Panc1 (cell line): ENCODE measurements around the gene BRD4.

Experiments used
- POLR2AphosphoS5 ChIP-seq: IDR thresholded peaks from 2 replicates; pipeline ENCODE4 v1.6.1; 2012; ENCODE audit warnings: mild to moderate bottlenecking, low read depth, low read length, moderate library complexity
- TF ChIP-seq, protein P1 (sequence below): fragments of 450-650 bp; IDR thresholded peaks from 2 replicates; pipeline ENCODE4 v1.5.1; 2017; ENCODE audit warnings: mild to moderate bottlenecking

DNA sequence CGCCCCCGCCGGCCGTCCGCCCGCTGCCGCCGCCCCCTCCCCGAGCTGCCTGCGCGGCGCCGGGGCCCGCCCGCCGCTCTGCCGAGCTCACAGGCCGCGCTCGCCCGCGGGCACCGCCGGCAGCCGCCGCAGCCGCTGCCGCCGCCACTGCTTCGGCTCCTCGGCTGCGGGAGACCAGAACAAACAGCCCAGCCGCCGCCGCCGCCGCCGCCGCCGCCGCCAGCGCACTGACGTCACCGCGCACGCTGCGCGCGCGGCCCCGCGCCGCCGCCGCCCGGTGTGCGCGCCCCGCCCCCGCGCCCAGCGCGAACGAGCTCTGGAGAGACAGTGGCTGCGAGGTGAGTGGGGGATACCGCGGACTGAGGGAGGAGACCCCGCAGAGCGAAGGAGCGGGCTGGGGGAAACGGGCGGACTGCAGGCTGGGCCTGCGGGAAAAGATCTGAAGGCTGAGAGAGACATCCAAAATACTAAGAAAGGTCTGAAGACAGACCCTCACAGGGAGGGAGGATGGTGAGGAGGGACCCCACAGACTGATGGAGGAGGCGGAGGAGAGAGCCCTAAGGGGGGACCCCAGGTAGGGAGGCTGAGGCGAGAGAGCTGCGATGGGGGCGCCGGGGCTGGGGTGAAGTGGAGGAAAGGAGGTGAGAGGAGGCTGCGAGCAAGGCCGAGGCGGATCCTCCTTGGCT is at the start of gene BRD4:
- TF ChIP-seq, protein P1, sequence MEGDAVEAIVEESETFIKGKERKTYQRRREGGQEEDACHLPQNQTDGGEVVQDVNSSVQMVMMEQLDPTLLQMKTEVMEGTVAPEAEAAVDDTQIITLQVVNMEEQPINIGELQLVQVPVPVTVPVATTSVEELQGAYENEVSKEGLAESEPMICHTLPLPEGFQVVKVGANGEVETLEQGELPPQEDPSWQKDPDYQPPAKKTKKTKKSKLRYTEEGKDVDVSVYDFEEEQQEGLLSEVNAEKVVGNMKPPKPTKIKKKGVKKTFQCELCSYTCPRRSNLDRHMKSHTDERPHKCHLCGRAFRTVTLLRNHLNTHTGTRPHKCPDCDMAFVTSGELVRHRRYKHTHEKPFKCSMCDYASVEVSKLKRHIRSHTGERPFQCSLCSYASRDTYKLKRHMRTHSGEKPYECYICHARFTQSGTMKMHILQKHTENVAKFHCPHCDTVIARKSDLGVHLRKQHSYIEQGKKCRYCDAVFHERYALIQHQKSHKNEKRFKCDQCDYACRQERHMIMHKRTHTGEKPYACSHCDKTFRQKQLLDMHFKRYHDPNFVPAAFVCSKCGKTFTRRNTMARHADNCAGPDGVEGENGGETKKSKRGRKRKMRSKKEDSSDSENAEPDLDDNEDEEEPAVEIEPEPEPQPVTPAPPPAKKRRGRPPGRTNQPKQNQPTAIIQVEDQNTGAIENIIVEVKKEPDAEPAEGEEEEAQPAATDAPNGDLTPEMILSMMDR = no peak
- no peak for TF ChIP-seq POLR2AphosphoS5
